HG03378 (cell line): ENCODE data around the gene MED4.

Source experiments
- ATAC-seq: cut with Tn5 transposase; IDR thresholded peaks from one replicate; pipeline ENCODE4 v1.9.1; 2021; ENCODE audit warnings: mild to moderate bottlenecking, moderate library complexity; ENCODE audit not compliant: unreplicated experiment

Gene MED4, protein sequence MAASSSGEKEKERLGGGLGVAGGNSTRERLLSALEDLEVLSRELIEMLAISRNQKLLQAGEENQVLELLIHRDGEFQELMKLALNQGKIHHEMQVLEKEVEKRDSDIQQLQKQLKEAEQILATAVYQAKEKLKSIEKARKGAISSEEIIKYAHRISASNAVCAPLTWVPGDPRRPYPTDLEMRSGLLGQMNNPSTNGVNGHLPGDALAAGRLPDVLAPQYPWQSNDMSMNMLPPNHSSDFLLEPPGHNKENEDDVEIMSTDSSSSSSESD

GRCh38 chr13:48094781-48095502, at the start of gene MED4:
Gene MED4 (minus strand): TSS chr13:48095104. CDS start chr13:48095078, 26 bp downstream.
- ATAC-seq = peak; percentile 88

- no peak for ATAC-seq
Observed at GRCh38 chr13:48144413-48145035, 49.6 kb upstream of the MED4 start.

DNA sequence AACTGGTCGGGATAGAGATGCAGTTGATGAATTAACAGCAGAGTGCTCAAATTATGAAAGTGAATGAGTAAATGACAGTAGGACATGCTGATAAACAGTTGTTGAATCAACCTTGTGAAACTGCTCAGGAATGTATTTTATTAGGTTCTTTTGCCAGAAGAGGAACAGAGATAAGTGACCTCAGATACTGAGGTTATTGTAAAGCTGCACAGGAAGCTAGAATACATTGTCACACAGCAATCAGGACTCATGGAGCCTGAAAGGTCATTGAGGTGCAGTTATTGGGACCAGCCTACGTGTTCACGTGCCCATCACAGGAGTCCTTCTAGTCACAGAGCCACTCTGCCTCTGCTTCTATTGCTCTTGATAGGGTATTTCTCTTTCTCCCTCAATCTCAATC, 47.5 kb upstream of the MED4 start:
- peak; percentile 91 for ATAC-seq

DNA sequence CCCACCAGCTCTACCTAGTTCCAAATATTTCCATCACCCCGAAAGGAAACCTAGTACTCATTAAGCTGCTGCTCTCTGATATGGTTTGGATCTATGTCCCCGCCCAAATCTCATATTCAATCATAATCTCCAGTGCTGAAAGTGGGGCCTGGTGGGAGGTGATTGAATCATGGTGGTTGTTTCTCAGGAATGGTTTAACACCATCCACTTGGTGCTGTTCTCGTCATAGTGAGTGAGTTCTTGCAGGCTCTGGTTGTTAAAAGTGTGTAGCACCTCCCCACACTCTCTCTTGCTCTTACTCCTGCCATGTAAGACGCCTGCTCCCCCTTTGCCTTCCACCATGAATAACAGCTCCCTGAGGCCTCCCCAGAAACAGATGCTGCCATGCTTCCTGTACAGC, 43.4 kb upstream of the MED4 start:
- no peak for ATAC-seq

DNA sequence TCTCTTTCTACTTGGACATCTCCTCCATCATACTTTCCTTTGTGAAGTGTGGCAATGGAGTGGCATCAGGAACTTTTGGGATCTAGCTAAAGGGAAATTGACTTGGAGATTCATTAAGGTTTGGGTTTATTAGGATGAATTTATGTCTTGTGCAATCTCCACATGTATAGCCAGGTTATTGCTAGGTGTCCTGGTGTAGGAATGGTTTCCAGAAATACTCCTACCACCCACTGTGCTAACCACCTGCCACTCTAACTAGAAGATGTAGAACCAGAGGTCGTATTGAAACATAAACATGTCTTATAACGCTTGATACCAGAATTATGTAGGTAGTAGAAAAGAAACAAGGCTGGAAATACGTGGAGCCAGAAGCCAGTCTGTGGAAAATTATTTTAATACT, 38.1 kb upstream of the MED4 start:
- ATAC-seq = no peak

GRCh38 chr13:48131533-48131932, 36.6 kb upstream of the MED4 start:
- no peak for ATAC-seq

- peak; percentile 66 for ATAC-seq
Observed at GRCh38 chr13:48126944-48127830, 32.3 kb upstream of the MED4 start.

GRCh38 chr13:48125794-48126228, 30.9 kb upstream of the MED4 start:
- no peak for ATAC-seq

DNA sequence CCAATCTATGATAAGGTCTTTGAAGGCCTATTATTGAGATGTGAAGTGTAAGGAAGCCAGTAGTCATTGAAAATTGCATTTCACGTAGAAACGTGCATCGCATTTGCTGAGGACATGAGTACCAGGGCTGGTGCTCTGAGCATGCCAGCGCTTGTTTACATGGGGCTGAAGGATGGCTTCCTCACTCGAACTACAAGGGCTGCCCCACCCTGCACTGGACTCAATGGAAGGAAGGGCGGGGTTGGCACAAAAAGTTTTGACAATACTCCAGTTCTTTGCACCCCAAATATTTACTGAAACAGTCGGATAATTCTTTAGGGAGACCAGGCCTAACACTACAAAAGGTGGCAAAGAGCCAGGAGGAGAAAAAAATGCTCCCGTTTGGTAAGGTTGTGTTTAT, 28.9 kb upstream of the MED4 start:
- ATAC-seq = no peak

- no peak for ATAC-seq
Observed at GRCh38 chr13:48121733-48122132, 26.8 kb upstream of the MED4 start.

- no peak for ATAC-seq
Observed at GRCh38 chr13:48120241-48120640, 25.3 kb upstream of the MED4 start.

- no peak for ATAC-seq
Observed at GRCh38 chr13:48118030-48118429, 23.1 kb upstream of the MED4 start.

- no peak for ATAC-seq
Observed at GRCh38 chr13:48116808-48117207, 21.9 kb upstream of the MED4 start.

DNA sequence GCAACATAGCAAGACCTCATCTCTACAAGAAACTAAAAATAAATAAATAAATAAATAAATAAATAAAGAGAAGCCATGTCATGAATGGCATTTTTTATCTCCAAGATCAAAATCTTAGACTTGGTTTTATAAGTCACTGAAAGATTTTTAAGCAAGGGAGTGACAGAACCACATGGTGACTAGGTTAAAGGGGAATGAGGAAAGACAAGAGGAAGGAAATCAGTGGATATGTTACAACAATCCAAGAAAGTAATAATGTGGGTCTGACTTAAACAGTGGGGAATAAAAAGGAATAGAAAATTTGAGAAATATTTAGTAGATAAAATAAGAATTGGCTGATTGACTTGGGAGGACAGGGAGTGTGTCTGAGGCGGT, 18.8 kb upstream of the MED4 start:
- ATAC-seq = no peak

DNA sequence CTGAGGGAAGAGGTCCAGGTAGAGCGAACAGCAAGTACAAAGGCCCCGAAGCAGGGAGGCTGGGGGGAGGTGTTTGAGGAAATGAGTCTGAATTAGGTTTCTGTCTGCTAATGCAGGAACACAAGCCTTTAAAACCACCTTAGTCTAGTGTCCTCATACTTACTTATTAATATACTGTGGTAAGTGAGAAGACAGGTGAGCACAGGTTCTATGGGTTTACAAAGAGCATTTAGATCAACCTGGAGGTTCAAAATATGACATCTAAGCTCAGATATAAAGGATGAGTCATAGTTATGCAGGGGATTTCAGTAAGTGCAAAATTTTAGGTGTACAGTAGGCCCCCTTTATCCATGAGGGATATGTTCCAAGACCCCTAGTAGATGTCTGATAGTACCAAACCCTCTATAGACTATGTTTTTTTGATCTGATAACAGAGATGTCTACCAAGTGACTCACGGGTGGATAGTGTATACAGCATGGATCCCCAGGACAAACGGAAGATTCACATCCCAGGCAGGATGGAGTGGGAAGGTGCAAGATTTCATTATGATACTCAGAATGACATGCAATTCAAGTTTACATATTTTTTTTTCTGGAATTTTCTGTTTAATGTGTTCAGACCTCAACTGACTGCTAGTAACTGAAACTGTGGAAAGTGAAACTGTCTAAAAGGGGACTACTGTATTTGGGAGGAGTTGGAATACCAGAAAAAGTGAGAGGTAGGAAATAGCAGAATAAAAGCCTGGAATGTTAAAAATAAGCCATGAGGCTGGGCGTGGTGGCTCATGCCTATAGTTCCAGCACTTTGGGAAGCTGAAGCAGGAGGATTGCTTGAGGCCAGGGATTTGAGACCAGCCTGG, 18.2 kb upstream of the MED4 start:
- no peak for ATAC-seq

DNA sequence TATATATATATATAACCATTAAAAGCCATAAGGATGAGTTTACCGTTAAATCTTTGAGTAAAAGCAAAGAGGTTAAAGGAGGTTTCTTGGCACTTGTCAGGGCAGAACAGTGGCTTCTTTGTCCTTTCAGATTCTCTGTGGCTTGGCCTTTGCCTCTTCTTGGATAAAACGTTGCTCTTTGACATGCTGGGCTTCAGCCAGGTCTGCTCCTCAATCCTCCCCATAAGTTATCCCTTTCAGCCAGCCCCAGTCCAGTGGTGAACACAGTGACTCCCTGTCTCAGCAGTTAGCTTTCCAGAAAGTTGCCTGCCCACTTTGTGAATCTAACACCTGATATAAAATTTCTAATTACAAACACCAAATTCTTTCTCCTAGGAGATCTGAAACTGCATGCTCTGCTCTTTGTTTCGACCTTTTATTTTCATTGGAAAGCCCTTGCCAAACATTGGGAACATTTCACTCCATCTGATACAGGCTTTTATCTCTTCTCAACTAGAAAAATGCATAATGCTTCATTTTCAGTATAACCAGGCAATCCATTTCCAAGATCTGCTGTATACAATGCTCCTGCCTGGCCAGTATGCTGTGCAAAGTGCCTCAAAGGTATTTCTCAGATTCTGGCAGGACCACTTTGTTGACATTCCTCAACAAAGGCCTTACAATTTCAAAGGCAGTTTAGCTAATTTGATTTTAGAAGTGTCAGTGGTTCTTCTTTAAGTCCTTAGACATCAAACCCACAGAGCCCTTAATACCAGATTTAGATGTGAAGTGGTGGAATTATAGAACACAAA, 16.2 kb upstream of the MED4 start:
- ATAC-seq = no peak

DNA sequence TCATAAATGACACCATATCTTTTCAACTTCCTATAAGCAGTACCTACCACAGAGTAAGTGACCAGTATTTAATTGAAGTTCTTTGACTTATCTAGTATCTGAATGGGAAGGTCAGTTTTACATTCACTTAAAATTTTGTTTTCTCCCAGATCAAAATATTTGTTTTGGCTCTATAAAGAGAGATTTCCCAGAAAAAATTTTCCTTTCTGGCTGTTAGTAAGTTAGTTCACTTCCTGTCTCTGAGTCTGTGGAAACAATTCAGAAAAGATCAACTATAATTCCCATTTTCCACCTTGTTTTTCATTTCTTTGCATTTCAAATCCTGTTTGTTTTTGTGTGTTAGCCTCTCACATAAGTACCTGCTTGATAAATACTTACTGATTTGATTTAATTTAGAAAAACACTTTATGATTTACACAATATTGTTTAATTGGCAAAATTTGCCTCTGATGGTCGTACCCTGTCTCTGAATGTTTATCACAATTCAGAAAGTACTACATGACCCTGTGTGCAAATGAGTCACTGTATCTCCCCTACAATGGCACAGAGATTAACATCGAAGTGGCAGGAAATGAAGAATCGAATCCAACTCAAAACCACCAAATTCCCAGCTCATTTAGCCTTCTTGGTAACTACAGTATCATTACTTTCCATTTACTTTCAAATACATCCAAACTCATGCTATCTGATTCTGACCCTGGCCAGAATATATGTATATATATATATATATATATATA, 15.4 kb upstream of the MED4 start:
- no peak for ATAC-seq

DNA sequence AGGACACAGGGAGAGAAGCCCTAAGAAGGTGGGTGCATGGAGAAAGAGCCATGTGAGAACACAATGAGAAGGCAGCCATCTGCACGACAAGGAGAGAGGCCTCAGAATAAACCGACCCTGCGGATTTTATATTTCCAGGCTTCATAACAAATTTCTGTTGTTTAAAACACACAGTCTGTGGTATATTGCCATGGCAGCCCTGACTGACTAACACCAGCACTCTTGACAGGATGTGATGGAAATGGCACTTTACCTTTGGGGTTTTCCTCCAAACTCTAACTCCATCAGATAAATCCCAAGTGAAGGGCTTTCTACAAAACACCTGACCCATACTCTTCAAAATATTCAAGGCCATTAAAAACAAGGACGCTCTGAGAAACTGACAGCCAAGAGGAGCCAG, 13.2 kb upstream of the MED4 start:
- ATAC-seq = no peak

- no peak for ATAC-seq
Observed at GRCh38 chr13:48097793-48098192, 2.9 kb upstream of the MED4 start.
